Pulmonary artery endothelial cell (primary cell): ENCODE data around the gene DLG2. TPM values are rescaled to one million over a fixed set of nuclear protein-coding genes. Genes with fewer than 3 reads are reported as not detected.
"Not testable (repeated sequence)": the region's sequence is repeated elsewhere in the genome, so short reads cannot be mapped to it uniquely, and the experiment has no call there.

Experiments used
- DNase-seq: peaks from one replicate; pipeline ENCODE4 v3.0.0-alpha.2; 2011; ENCODE audit warnings: low read depth, low spot score
- total RNA-seq: library from RNA; depleted of rRNA; stranded (reverse); fragments of >200 nt; gene quantifications from 2 replicates; pipeline ENCODE4 v1.2.3, GENCODE V29; 2014

Gene DLG2
- total RNA-seq, 1 donor from 2014 or later: 0.66 TPM

DNA sequence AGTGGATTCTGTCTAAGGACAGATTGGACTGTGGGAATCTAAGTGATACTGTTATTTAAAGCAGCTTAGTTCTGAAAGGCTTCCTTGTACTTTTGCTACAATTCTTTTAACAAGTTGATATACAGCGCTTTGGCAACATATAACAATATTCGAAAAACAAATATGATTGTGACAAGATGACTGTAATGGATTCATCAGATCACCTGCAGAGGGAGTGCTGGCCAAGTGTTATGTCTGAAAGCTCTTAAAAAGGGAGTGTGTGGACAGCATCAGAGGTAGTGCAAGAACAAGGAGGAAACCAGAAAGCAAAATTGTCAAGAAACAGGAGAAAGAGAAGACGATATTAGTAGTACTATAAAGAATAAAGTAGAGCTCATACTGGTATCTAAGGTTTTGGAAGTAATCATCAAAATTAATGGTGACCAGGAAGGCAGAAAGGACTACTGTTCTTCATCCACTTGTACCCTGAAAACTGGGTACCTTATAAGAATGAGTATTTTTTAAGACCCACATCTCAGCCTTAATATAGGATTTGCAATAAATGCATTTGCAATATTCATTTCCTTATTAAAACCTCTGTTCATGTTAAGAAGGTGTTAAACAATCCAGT is 1229.0 kb downstream of the DLG2 start:
- no peak for DNase-seq

DNA sequence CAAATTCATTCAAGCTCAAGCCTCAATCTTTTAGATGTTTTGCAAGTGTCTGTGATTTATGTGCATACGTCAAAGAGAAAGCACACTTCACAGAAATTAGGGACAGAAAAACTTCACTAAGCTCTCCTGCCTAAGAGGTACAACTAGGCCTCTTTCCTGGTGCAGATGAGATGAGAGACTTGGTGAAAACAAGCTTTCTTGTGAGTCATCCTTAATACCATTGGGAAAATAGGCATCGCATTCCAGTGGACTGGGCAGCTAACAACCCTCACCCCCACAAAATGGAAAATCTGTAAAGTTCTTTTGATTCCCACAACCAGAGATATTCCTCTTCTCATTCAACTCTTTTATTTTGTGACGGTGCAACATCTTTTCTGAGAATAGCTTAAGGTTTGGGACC is 1230.6 kb downstream of the DLG2 start:
- DNase-seq: no peak

GRCh38 chr11:84390441-84391078 is 1236.6 kb downstream of the DLG2 start:
- DNase-seq: no peak

GRCh38 chr11:84389696-84390095 is 1237.4 kb downstream of the DLG2 start:
- no peak for DNase-seq

- DNase-seq: no peak
These were observed 1242.4 kb downstream of the DLG2 start for GRCh38 chr11:84384731-84385130.

DNA sequence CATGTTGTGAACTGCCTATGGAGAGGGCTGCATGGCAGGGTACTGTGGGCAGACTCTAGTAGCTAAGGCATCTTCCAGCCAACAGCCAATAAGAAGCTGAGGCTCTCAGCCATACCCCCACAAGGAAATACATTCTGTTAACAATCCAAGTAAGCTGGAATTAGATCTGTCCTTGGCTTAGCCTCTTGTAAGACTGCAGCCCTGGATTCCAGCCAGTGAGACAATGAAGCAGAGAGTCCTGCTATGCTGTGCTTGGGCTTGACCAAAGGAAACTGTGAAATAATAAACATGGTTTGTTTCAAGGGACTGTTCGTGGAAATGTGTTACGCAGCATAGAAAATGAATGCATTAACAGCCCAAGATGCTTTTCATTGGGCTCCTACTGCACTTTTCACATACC is 1243.6 kb downstream of the DLG2 start:
- no peak for DNase-seq

GRCh38 chr11:84381666-84382065 is 1245.5 kb downstream of the DLG2 start:
- no peak for DNase-seq

DNA sequence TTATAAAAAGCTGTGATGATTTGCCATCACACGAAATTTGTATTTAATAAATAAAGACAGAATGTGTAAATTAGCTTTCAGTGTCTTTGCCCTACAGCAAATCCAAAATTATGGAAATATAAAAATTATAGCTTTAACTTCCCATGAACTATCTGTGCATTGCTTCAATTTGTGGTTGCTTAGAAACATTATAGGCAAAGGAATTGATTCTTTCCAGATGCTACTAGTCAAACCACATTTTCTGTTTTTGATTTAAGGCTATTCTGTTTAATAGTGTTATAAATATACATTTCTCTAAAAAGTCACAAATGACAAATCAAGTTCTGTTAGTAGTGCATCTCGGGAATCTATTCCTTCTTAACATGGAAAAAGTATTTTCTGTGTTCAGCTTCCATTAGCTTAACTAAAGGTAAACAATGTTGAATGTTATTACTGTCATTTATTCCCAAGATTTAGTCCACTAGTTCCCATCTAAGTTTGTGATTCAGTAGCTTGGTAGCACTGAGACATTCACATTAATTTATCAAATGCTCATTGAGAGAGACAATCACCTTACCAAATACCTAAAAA is 1254.7 kb downstream of the DLG2 start:
- no peak for DNase-seq

- DNase-seq: no peak
These were observed 1269.1 kb downstream of the DLG2 start for GRCh38 chr11:84358034-84358433.

DNA sequence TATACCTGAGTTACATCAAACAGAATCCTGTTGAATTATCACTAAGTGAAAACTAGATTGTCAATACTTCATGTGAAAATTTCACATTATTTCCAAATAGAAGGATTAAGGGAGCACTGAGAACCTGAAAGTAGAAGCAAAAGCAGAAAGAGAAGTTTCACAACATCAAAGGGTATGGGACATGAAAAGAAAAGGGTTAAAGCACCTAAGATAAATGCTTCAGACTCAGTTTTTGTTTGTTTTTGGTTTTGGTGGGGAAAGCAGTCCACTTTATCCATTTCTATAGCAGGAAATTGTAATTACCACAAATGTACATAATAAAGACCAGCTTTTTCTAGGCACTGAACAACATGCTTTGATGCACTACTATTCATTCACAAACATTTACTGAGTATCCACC is 1271.2 kb downstream of the DLG2 start:
- DNase-seq: no peak

- no peak for DNase-seq
These were observed 1281.5 kb downstream of the DLG2 start for GRCh38 chr11:84345597-84345996.

DNA sequence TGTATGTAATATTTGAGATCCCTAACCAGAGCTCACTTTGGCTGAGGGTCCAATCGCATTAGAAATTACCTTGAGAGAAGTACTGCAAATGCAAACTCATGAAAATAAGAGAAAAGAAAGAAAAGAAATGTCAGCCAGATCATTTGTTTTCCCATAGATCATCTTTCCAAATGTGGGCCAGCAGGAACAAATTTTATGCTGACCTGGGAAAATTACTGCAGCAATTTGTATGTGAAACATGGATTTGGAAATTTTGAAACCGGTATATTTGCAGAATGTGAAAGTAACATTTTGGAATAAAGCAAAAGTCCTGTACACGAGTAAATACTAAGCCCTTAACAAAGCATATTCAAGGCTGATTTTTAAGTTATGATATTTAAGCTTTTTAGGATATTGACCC is 1282.1 kb downstream of the DLG2 start:
- no peak for DNase-seq

DNA sequence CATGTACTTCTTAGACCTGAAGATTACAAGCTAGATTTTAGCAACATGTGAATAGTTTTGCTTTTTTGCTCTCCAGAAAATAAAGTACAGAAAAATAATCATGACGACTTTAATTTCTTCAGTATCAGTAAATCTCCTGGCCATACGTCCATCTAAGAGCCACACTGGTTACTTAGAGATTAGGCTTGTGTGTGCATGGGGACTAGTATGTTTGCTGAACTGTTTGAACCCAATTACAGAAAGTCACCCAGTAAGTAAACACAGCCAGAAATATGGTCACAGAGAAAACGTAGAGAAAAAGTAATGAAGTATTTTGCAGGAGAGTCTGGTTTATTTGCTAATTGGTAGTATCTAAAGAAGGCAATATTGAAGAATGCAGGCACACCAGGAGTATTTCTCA is 1287.3 kb downstream of the DLG2 start:
- no peak for DNase-seq

- DNase-seq: no peak
These were observed 1293.9 kb downstream of the DLG2 start for GRCh38 chr11:84333221-84333620.

DNA sequence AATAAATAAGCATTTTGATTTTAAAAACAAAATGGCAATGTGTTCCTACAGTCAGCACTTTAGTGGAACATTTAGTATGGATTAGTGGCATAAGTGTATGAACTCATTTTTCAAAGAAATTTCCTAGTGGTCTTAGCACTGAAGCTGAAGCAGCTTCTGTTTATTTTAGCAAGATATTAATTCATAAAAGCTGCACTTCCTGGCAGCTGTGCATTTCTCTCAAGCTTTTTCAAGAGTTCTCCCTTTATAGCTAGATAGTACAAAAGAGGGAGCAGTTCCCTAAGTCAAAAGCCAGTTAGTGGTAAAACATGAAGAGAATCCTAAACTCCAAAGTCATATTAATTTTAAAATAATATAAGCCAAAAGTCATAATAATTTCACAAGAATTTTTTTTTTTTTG is 1304.9 kb downstream of the DLG2 start:
- no peak for DNase-seq

DNA sequence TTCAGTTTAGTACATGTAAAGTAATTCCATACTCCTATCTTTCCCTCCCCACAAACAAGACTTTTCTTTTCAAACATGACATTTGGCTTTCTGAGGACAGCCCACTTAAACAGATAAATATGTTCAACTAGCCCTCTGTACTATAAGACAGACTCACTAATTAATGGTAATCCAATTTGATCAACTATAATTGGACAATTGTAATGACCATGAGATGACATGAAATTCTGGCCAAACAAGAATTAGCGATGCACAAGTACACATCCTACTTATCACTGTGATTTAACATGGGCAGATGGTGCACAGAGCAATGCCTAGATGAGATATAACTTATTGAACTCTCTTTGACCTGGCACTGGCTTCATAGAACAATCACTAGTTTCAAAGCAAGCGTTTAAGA is 1307.3 kb downstream of the DLG2 start:
- no peak for DNase-seq

GRCh38 chr11:84316866-84317555 is 1310.1 kb downstream of the DLG2 start:
- DNase-seq: no peak

GRCh38 chr11:84313830-84314359 is 1313.2 kb downstream of the DLG2 start:
- no peak for DNase-seq

DNA sequence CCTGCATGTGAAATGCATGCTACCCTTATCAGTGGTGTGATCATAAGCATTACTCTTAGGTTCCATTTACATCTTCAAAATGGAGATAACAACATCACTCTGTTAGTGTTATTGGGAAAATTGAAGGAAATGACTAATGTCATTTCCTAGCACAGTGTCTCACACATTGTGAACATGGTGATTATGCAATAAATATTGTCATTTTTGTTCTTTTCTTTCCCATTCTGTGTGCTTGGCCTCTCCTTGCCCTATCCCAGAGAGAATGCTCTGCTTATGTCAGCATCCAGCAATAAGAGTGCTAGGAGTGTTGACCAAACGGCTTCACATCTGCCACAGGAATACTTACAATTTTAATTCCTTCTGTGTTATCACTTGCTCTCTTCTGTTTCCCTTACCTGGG is 1316.9 kb downstream of the DLG2 start:
- no peak for DNase-seq

GRCh38 chr11:84308491-84308890 is 1318.7 kb downstream of the DLG2 start:
- not testable (repeated sequence) for DNase-seq

- no peak for DNase-seq
These were observed 1327.1 kb downstream of the DLG2 start for GRCh38 chr11:84300092-84300491.

DNA sequence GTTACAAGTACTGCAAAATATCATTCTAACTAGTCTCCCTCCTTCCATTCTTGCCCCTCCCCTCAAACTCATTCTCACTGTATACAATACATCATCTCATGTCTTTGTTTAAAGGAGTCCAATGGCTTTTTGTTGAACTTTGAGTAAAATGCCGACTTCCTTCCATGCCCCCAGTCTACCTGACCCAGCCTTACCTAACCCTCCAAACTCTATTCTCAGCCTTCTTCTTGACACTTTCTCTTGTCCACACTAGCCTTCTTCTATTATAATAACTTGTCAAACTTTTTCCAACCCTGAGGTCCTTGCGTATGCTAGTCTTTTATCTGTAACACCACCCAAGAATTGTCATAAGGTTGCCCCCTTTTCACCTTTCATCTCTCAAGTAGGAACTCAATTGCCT is 1329.6 kb downstream of the DLG2 start:
- no peak for DNase-seq
